MM.1S (cell line): ENCODE results near the gene OR3A2.
"Not testable (repeated sequence)": the region's sequence is repeated elsewhere in the genome, so short reads cannot be mapped to it uniquely, and the experiment has no call there.

ENCODE experiments used
- DNase-seq: peaks from one replicate; pipeline ENCODE4 v3.0.0-alpha.2; 2015
- H2AFZ ChIP-seq: fragments of 300-600 bp; sonication (generic); 2 replicates; pipeline ENCODE4 v1.6.0; 2016; ENCODE audit warnings: antibody characterized with exemption, low read length
- H3F3A ChIP-seq: fragments of 300-600 bp; sonication (generic); 2 replicates; pipeline ENCODE4 v1.6.1; 2016; ENCODE audit warnings: mild to moderate bottlenecking, antibody characterized with exemption, low read length, moderate library complexity, mixed read lengths; ENCODE audit not compliant: insufficient read depth
- H3K27ac ChIP-seq: fragments of 300-600 bp; sonication (generic); 2 replicates; pipeline ENCODE4 v1.5.1; 2016; ENCODE audit warnings: mild to moderate bottlenecking, low read length
- H3K27me3 ChIP-seq: fragments of 300-600 bp; sonication (generic); replicated peaks from 2 replicates; pipeline ENCODE4 v1.6.0; 2016; ENCODE audit warnings: low read length; ENCODE audit not compliant: insufficient read depth
- H3K36me3 ChIP-seq: fragments of 300-600 bp; sonication (generic); replicated peaks from 2 replicates; pipeline ENCODE4 v1.6.1; 2016; ENCODE audit warnings: mild to moderate bottlenecking, low read length, mixed read lengths; ENCODE audit not compliant: insufficient read depth
- H3K4me1 ChIP-seq: fragments of 300-600 bp; sonication (generic); 2 replicates; pipeline ENCODE4 v1.6.1; 2016; ENCODE audit warnings: low read length, mixed read lengths
- H3K4me2 ChIP-seq: fragments of 300-600 bp; sonication (generic); 2 replicates; pipeline ENCODE4 v1.6.0; 2016; ENCODE audit warnings: low read depth, low read length
- H3K4me3 ChIP-seq: fragments of 300-600 bp; sonication (generic); 2 replicates; pipeline ENCODE4 v1.5.1; 2016; ENCODE audit warnings: low read length, mixed read lengths
- H3K79me2 ChIP-seq: fragments of 300-600 bp; sonication (generic); 2 replicates; pipeline ENCODE4 v1.6.1; 2016; ENCODE audit warnings: mixed run types, low read length, mixed read lengths
- H3K9ac ChIP-seq: fragments of 300-600 bp; sonication (generic); 2 replicates; pipeline ENCODE4 v1.6.1; 2016; ENCODE audit warnings: low read length, mixed read lengths
- H3K9me2 ChIP-seq: fragments of 300-600 bp; sonication (generic); replicated peaks from 2 replicates; pipeline ENCODE4 v1.6.1; 2016; ENCODE audit warnings: mild to moderate bottlenecking, low read length, mixed read lengths; ENCODE audit not compliant: insufficient read depth
- H3K9me3 ChIP-seq: fragments of 300-600 bp; sonication (generic); replicated peaks from 2 replicates; pipeline ENCODE4 v1.6.1; 2016; ENCODE audit warnings: mild to moderate bottlenecking, low read length, mixed read lengths; ENCODE audit not compliant: insufficient read depth
- H4K20me1 ChIP-seq: fragments of 300-600 bp; sonication (generic); 2 replicates; pipeline ENCODE4 v1.6.1; 2016; ENCODE audit warnings: mild to moderate bottlenecking, low read length, moderate library complexity, mixed read lengths; ENCODE audit not compliant: insufficient read depth
- EZH2 ChIP-seq: fragments of 300-600 bp; sonication (generic); optimal IDR thresholded peaks from 2 replicates; pipeline ENCODE3; 2017; ENCODE audit warnings: low read depth, mild to moderate bottlenecking, antibody characterized with exemption, low read length, mixed read lengths
- EZH2phosphoT487 ChIP-seq: fragments of 300-600 bp; sonication (generic); IDR thresholded peaks from 2 replicates; pipeline ENCODE4 v1.6.1; 2018; ENCODE audit warnings: antibody characterized with exemption, low read length
- TF ChIP-seq, protein P1 (sequence below): fragments of 300-600 bp; sonication (generic); IDR thresholded peaks from 2 replicates; pipeline ENCODE4 v1.5.1; 2016; ENCODE audit warnings: antibody characterized with exemption, low read length, mixed read lengths

The OR3A2 gene

DNA sequence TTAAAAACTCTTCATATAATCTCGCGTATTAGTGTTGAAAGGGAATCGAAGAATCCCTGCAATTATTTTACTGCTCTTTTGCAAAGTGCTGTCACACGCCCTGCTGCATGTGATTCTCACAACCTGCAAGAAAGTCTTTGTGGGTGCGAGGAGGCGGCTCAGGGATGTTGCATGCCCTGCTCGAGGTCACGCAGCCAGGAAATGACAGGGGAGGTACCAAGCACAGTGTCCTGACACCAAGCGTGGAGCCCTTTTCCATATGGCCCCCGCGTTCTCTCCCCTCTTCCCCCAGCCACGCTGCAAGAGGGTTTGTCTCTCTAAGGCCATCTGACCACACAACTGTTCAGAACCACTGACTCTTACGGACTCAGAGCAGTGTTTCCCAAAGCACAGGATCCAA lies 125.5 kb downstream of the OR3A2 start:
- Histone ChIP-seq H3K36me3 (no peaks in the 10 kb centered on the region), H4K20me1 (no peaks in the 10 kb centered on the region), H3K4me2 (no peak overlapping the region), H3K4me3 (no peak overlapping the region), H3F3A (no peaks in the 10 kb centered on the region), H3K27me3 (no peaks in the 10 kb centered on the region), H3K9me2 (no peaks in the 10 kb centered on the region), H3K9me3 (no peaks in the 10 kb centered on the region), H3K9ac (no peak overlapping the region), H3K79me2 (no peaks in the 10 kb centered on the region), H3K4me1 (no peaks in the 10 kb centered on the region), H2AFZ (no peak overlapping the region), H3K27ac (no peak overlapping the region)
- DNase-seq = no peak
- TF ChIP-seq EZH2 (no peak), EZH2phosphoT487 (no peak)
- TF ChIP-seq, protein P1, sequence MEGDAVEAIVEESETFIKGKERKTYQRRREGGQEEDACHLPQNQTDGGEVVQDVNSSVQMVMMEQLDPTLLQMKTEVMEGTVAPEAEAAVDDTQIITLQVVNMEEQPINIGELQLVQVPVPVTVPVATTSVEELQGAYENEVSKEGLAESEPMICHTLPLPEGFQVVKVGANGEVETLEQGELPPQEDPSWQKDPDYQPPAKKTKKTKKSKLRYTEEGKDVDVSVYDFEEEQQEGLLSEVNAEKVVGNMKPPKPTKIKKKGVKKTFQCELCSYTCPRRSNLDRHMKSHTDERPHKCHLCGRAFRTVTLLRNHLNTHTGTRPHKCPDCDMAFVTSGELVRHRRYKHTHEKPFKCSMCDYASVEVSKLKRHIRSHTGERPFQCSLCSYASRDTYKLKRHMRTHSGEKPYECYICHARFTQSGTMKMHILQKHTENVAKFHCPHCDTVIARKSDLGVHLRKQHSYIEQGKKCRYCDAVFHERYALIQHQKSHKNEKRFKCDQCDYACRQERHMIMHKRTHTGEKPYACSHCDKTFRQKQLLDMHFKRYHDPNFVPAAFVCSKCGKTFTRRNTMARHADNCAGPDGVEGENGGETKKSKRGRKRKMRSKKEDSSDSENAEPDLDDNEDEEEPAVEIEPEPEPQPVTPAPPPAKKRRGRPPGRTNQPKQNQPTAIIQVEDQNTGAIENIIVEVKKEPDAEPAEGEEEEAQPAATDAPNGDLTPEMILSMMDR = no peak

DNA sequence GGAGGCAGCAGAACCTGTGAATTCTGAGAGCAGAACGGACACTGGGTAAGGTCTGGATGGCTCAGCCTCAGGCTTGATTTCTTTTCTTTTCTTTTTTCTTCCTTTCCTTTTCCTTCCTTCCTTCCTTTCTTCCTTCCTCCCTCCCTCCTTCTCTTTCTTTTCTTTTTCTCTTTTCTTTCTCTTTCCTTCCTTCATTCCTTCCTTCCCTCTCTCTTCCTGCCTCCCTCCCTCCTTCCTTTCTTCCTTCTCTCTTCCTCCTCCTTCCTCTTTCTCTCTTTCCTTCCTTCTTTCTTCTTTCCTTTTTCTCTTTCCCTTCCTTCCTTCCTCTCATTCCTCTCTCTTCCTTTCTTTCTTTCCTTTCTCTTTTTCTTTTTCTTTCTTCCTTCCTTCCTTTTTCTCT lies 125.9 kb downstream of the OR3A2 start:
- Histone ChIP-seq H3K9me3 (no peaks in the 10 kb centered on the region), H3K27me3 (no peaks in the 10 kb centered on the region), H2AFZ (no peak overlapping the region)

DNA sequence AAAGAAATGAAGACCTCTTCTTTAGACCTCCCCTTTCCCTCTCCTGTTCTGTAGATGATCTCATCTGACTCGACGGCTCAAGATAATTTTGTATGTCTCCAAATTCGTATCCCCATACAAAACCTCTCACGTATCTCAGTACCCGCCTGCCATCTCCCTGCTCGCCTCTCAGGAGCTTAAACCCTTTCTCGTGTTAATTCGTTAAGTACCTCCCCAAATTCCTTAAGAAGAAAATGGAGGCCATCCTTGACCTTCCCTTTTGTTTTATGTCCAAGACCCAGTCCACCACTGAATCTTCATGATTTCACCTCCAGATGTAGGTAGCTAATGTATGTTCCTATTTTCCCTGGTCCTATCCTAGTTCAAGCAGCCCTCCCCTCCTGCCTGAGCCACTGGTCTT lies 129.5 kb downstream of the OR3A2 start:
- Histone ChIP-seq H3F3A (no peaks in the 10 kb centered on the region), H4K20me1 (no peaks in the 10 kb centered on the region), H3K79me2 (no peaks in the 10 kb centered on the region), H3K27me3 (no peaks in the 10 kb centered on the region), H3K9me3 (no peaks in the 10 kb centered on the region), H3K36me3 (no peaks in the 10 kb centered on the region), H3K9me2 (no peaks in the 10 kb centered on the region), H3K4me1 (no peaks in the 10 kb centered on the region), H2AFZ (no peak overlapping the region), H3K9ac (no peak overlapping the region), H3K4me2 (no peak overlapping the region), H3K27ac (no peak overlapping the region), H3K4me3 (no peak overlapping the region)
- DNase-seq = no peak
- TF ChIP-seq EZH2 = no peak
- TF ChIP-seq EZH2phosphoT487 = no peak
- TF ChIP-seq, protein P1 = no peak

More for the DNA sequence above, 125.9 kb downstream of the OR3A2 start:
- H3K4me1 ChIP-seq = no peaks in the 10 kb centered on the region
- no peak for DNase-seq
- H3K36me3 ChIP-seq = no peaks in the 10 kb centered on the region
- H3K79me2 ChIP-seq = no peaks in the 10 kb centered on the region
- H3K4me3 ChIP-seq = no peak overlapping the region
- no peak overlapping the region for H3K4me2 ChIP-seq
- TF ChIP-seq EZH2 = no peak
- TF ChIP-seq EZH2phosphoT487 = no peak
- TF ChIP-seq, protein P1 = no peak
- no peak overlapping the region for H3K9ac ChIP-seq
- no peaks in the 10 kb centered on the region for H3K9me2 ChIP-seq
- no peak overlapping the region for H3K27ac ChIP-seq
- no peaks in the 10 kb centered on the region for H3F3A ChIP-seq
- no peaks in the 10 kb centered on the region for H4K20me1 ChIP-seq

DNA sequence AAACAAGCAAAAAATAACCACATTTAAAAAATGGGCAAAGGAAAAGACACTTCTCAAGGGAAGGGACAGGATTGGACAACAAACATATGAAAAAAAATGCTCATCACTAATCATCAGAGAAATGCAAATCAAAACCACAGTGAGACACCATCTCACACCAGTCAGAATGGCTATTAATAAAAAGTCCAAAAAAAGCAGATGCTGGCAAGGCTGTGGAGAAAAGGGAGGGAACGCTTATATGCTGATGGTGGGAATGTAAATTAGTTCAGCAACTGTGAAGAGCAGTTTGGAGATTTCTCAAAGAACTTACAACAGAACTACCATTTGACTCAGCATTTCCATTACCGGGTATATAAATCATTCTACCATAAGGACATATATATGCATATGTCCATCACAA lies 137.1 kb downstream of the OR3A2 start:
- H4K20me1 ChIP-seq, H3K4me1 ChIP-seq, H3K27me3 ChIP-seq, H3K4me2 ChIP-seq, H3K9me3 ChIP-seq, H3K79me2 ChIP-seq, H3K9me2 ChIP-seq, H3K9ac ChIP-seq, H3F3A ChIP-seq, H3K4me3 ChIP-seq, H3K27ac ChIP-seq, DNase-seq, H2AFZ ChIP-seq, H3K36me3 ChIP-seq: not testable (repeated sequence)

DNA sequence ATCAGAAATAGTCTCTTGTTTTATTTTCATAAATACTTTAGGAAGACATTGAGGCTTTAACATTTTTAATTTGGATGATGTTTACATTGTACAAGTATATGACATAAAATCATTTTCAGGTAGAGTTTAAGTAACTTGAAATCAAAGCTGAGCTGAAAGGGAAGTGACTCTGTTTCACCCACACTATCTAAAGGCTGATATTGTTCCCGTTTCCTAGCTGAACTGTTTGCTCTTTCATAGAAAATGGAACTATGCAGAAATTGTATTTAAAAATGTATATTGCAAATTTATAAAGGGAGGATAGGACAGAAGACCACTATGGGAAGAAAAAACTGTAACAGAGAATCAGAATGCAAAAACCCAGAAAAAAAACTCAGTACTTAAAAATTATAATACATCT lies 141.3 kb downstream of the OR3A2 start:
- H3K27ac ChIP-seq, H3K36me3 ChIP-seq, DNase-seq, H3K9me3 ChIP-seq, H3K79me2 ChIP-seq, H3K9me2 ChIP-seq, H3K4me3 ChIP-seq, H2AFZ ChIP-seq, H3K4me2 ChIP-seq, H3F3A ChIP-seq, H3K9ac ChIP-seq, H3K4me1 ChIP-seq, H4K20me1 ChIP-seq, H3K27me3 ChIP-seq: not testable (repeated sequence)

DNA sequence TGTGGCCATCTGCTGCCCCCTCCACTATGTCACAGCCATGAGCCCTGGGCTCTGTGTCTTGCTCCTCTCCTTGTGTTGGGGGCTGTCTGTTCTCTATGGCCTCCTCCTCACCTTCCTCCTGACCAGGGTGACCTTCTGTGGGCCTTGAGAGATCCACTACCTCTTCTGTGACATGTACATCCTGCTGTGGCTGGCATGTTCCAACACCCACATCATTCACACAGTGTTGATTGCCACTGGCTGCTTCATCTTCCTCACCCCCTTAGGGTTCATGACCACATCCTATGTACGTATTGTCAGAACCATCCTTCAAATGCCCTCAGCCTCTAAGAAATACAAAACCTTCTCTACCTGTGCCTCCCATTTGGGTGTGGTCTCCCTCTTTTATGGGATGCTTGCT lies 145.1 kb downstream of the OR3A2 start:
- H3K4me1 ChIP-seq, H3K27me3 ChIP-seq, H3K9me2 ChIP-seq, H2AFZ ChIP-seq, H3K4me3 ChIP-seq, H3K79me2 ChIP-seq, H3F3A ChIP-seq, H3K9me3 ChIP-seq, H4K20me1 ChIP-seq, H3K27ac ChIP-seq, H3K9ac ChIP-seq, DNase-seq, H3K4me2 ChIP-seq, H3K36me3 ChIP-seq: not testable (repeated sequence)
